Fibroblast of lung (primary cell): ENCODE measurements around the gene RUNDC3A. TPM values are rescaled to one million over a fixed set of nuclear protein-coding genes. Genes with fewer than 3 reads are reported as not detected.
A peak's percentile ranks its signal among the peaks of the same experiment; 100 is the strongest.

Experiments
- DNase-seq, 2 donors: peaks; one replicate each; pipeline versions ENCODE4 v3.0.0 to v3.0.0-alpha.2; 2010; ENCODE audit warnings: low read depth in 2 of 2
- H2AFZ ChIP-seq: 2 replicates; pipeline ENCODE4 v1.5.1; 2012; ENCODE audit warnings: low read length, control low read depth, inconsistent platforms
- H3K27ac ChIP-seq: 2 replicates; pipeline ENCODE4 v1.5.1; 2011; ENCODE audit warnings: low read length, control low read depth; ENCODE audit not compliant: insufficient read depth
- H3K27me3 ChIP-seq: 2 replicates; pipeline ENCODE4 v1.5.1; 2011; ENCODE audit warnings: mild to moderate bottlenecking, low read length; ENCODE audit not compliant: control insufficient read depth, insufficient read depth
- H3K36me3 ChIP-seq: 2 replicates; pipeline ENCODE4 v1.5.1; 2011; ENCODE audit warnings: low read length; ENCODE audit not compliant: control insufficient read depth, insufficient read depth
- H3K4me1 ChIP-seq: 2 replicates; pipeline ENCODE4 v1.5.1; 2011; ENCODE audit warnings: low read length; ENCODE audit not compliant: control insufficient read depth, insufficient read depth; ENCODE audit errors: extremely low read depth
- H3K4me2 ChIP-seq: 2 replicates; pipeline ENCODE4 v1.5.1; 2011; ENCODE audit warnings: low read length, control low read depth; ENCODE audit not compliant: insufficient read depth; ENCODE audit errors: extremely low read depth
- H3K4me3 ChIP-seq, 4 experiments: fragments of 200-600 bp in 1 of 4; sonication (generic) in 1 of 4; replicated peaks in 1 of 4; 2 replicates each; pipeline ENCODE4 v1.5.1; 2011 to 2016; ENCODE audit warnings: low read length in 4 of 4, low read depth in 3 of 4, mild to moderate bottlenecking in 3 of 4, control low read depth in 2 of 4, inconsistent platforms in 1 of 4, mixed read lengths in 1 of 4; ENCODE audit not compliant: insufficient read depth in 1 of 4; ENCODE audit errors: control extremely low read depth in 1 of 4
- H3K79me2 ChIP-seq: 2 replicates; pipeline ENCODE4 v1.5.1; 2012; ENCODE audit warnings: mild to moderate bottlenecking, low read length, inconsistent platforms; ENCODE audit not compliant: control insufficient read depth, insufficient read depth
- H3K9ac ChIP-seq: 2 replicates; pipeline ENCODE4 v1.5.1; 2011; ENCODE audit warnings: mild to moderate bottlenecking, low read length, control low read depth; ENCODE audit not compliant: insufficient read depth
- H3K9me3 ChIP-seq: 2 replicates; pipeline ENCODE4 v1.5.1; 2012; ENCODE audit warnings: low read depth, low read length; ENCODE audit not compliant: control insufficient read depth, insufficient read depth
- H4K20me1 ChIP-seq: 2 replicates; pipeline ENCODE4 v1.5.1; 2011; ENCODE audit warnings: low read length; ENCODE audit not compliant: control insufficient read depth, insufficient read depth; ENCODE audit errors: extremely low read depth
- EZH2 ChIP-seq: IDR thresholded peaks from 2 replicates; pipeline ENCODE4 v1.5.1; 2012; ENCODE audit warnings: low read length, control low read depth, mild to moderate bottlenecking; ENCODE audit errors: missing control alignments
- polyA plus RNA-seq, 2 donors: library from polyadenylated mRNA; depleted of rRNA in 1 of 2; stranded (reverse) in 1 of 2; unstranded in 1 of 2; fragments of >200 nt; gene quantifications; 2 replicates each; pipeline ENCODE4 v1.2.1, GENCODE V29; 2011 to 2012; ENCODE audit warnings: missing spikeins in 1 of 2
- total RNA-seq: library from RNA; depleted of rRNA; stranded (reverse); fragments of >200 nt; gene quantifications from 2 replicates; pipeline ENCODE4 v1.2.1, GENCODE V29; 2014
- TF ChIP-seq, protein P1 (sequence below), 2 donors: IDR thresholded peaks in 1 of 2; conservative IDR thresholded peaks in 1 of 2; 1 replicate in 1 of 2; 2 replicates in 1 of 2; pipeline ENCODE4 v1.5.1; 2011 to 2012; ENCODE audit warnings: low read length in 2 of 2, control low read depth in 1 of 2, inconsistent platforms in 1 of 2, low read depth in 1 of 2, mild to moderate bottlenecking in 1 of 2

Gene RUNDC3A
- total and polyA plus RNA-seq, 2 donors (not counting 1 experiment from before 2014, with no cell fraction given): not detected

DNA sequence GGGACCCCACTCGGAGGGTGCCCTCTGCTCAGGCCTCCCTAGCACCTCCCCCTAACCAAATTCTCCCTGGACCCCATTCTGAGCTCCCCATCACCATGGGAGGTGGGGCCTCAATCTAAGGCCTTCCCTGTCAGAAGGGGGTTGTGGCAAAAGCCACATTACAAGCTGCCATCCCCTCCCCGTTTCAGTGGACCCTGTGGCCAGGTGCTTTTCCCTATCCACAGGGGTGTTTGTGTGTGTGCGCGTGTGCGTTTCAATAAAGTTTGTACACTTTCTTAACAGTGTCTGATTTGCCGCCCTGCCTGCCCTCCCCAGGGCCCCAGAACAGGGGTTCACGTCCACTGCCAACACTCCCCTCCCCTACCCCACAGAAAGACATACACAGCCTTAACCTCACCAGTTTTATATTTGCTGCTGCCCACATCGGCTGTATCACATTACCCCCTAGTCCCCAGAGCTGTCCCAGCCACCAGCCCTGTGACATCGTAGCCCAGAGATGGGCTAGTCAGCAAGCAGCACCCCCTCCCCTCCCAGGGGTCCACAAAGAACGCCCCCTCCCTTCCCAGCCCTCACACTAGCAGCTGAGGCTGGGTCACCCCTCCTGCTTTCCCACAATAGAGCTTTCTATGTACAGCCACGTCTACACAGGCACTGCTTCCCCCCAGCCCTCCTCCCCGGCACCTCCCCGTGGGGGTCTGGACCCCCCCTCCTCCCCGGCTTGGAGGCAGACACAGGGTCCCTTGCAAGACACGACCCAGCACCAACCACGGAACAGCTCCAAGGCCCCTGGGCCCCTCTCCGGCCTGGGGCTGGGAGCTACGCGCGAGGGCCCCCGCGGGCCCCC, 44.6 kb downstream of the RUNDC3A start:
- no peak for DNase-seq
- no peaks in the 10 kb centered on the region for H3K27me3 ChIP-seq
- peaks cover 18% of the 10 kb centered on the region for H3K36me3 ChIP-seq
- no peaks in the 10 kb centered on the region for H3K4me1 ChIP-seq
- H3K27ac ChIP-seq: no peak overlapping the region
- no peak overlapping the region for H3K4me3 ChIP-seq
- no peak overlapping the region for H3K4me2 ChIP-seq
- no peaks in the 10 kb centered on the region for H4K20me1 ChIP-seq
- no peaks in the 10 kb centered on the region for H3K9me3 ChIP-seq
- no peaks in the 10 kb centered on the region for H3K79me2 ChIP-seq
- peak overlapping the region; percentile 7 for H3K9ac ChIP-seq
- no peak for TF ChIP-seq EZH2
- TF ChIP-seq, protein P1, sequence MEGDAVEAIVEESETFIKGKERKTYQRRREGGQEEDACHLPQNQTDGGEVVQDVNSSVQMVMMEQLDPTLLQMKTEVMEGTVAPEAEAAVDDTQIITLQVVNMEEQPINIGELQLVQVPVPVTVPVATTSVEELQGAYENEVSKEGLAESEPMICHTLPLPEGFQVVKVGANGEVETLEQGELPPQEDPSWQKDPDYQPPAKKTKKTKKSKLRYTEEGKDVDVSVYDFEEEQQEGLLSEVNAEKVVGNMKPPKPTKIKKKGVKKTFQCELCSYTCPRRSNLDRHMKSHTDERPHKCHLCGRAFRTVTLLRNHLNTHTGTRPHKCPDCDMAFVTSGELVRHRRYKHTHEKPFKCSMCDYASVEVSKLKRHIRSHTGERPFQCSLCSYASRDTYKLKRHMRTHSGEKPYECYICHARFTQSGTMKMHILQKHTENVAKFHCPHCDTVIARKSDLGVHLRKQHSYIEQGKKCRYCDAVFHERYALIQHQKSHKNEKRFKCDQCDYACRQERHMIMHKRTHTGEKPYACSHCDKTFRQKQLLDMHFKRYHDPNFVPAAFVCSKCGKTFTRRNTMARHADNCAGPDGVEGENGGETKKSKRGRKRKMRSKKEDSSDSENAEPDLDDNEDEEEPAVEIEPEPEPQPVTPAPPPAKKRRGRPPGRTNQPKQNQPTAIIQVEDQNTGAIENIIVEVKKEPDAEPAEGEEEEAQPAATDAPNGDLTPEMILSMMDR (conservative IDR thresholded peaks at IDR 0.05 in 1 of 2, IDR thresholded peaks at IDR 0.05 in 1 of 2; ENCODE audit: low read depth in 1 of 2, low read length in 2 of 2): no peak
- H2AFZ ChIP-seq: no peak overlapping the region

DNA sequence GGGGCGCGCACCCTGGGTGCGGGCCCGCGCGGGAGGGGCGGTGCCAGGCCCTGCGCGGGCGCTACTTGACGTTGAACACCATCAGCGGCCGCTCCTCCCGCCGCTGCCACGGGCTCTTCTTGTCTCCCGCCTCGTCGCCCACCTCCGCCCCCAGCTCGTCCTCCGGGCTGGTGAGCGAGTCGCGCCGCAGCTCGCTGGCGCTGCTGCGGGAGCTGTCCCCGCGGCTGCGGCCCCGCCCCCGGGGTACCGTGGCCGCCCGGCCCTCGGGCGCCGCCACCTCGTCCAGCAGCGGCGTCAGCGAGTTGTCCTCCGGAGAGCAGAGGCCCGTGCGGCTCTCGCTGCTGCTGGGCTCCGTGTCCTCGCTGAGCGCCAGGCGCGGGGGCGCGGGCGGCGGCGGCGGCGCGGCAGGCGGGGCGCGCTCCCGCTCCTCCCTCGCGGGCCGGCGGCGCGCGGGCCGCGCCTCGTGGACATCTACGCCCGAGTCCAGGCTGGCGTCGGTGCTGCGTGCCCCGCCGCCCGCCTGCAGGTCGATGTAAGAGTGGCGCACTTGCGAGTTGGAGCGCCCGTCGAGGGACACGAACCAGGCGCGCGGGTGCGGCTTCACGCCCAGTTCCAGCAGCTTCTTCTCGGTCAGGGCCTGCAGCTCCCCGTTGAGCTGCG, 45.4 kb downstream of the RUNDC3A start:
- no peaks in the 10 kb centered on the region for H3K4me1 ChIP-seq
- H3K79me2 ChIP-seq: no peaks in the 10 kb centered on the region
- H4K20me1 ChIP-seq: no peaks in the 10 kb centered on the region
- TF ChIP-seq EZH2: no peak
- TF ChIP-seq, protein P1 (conservative IDR thresholded peaks at IDR 0.05 in 1 of 2, IDR thresholded peaks at IDR 0.05 in 1 of 2; ENCODE audit: low read depth in 1 of 2, low read length in 2 of 2): no peak
- no peak overlapping the region for H3K4me2 ChIP-seq
- H3K36me3 ChIP-seq: peaks cover 18% of the 10 kb centered on the region
- no peak overlapping the region for H3K9ac ChIP-seq
- no peak overlapping the region for H3K27ac ChIP-seq
- H3K9me3 ChIP-seq: no peaks in the 10 kb centered on the region
- no peaks in the 10 kb centered on the region for H3K27me3 ChIP-seq
- no peak for DNase-seq
- H3K4me3 ChIP-seq: no peak overlapping the region
- no peak overlapping the region for H2AFZ ChIP-seq
